Suprapubic skin (tissue), 3 donors: Measurements from ENCODE around the gene ALPL.

Experiments
- CTCF ChIP-seq, 2 donors: fragments of 200-600 bp in 1 of 2; fragments of 450-650 bp in 1 of 2; sonication (generic) in 1 of 2; IDR thresholded peaks; one replicate each; pipeline ENCODE4 v1.5.1; 2016 to 2019; ENCODE audit warnings: antibody characterized with exemption in 2 of 2, mild to moderate bottlenecking in 1 of 2, moderate library complexity in 1 of 2
- POLR2AphosphoS5 ChIP-seq, 3 donors: sonication (generic); formaldehyde crosslinking; IDR thresholded peaks; one replicate each; pipeline ENCODE4 v1.6.1; 2017; ENCODE audit warnings: antibody characterized with exemption in 3 of 3

GRCh38 chr1:21613072-21613867, 104.0 kb downstream of the ALPL start:
- TF ChIP-seq CTCF (IDR thresholded peaks at IDR 0.05) = no peak
- TF ChIP-seq POLR2AphosphoS5 (IDR thresholded peaks at IDR 0.05) = no peak
